ENCODE data around the gene SOX6. TPM values are rescaled to one million over a fixed set of nuclear protein-coding genes. Genes with fewer than 3 reads are reported as not detected.
A peak's percentile ranks its signal among the peaks of the same experiment; 100 is the strongest.

Gene SOX6
- polyA plus RNA-seq, 1 experiment = 6.0 TPM

GRCh38 chr11:16296273-16296672 is 60.1 kb downstream of the SOX6 start:
- Histone ChIP-seq H3K27ac (ENCODE audit: low read depth, low read length) (no peak overlapping the region), H3K9me3 (ENCODE audit: control insufficient read depth, insufficient read depth, low read length) (no peaks in the 10 kb centered on the region), H3K27me3 (ENCODE audit: control insufficient read depth, insufficient read depth, low read length) (no peaks in the 10 kb centered on the region), H3K4me3 (ENCODE audit: low read depth, low read length) (no peak overlapping the region)
- no peak for TF ChIP-seq CTCF (IDR thresholded peaks at IDR 0.05; ENCODE audit: low read depth, low read length)
- POLR2A ChIA-PET = no interaction called here
- no peak for DNase-seq (ENCODE audit: low read depth, low spot score)
- CTCF ChIA-PET = no interaction called here

GRCh38 chr11:16295592-16295991 is 60.8 kb downstream of the SOX6 start:
- H3K9me3 ChIP-seq (ENCODE audit: control insufficient read depth, insufficient read depth, low read length) = no peaks in the 10 kb centered on the region
- POLR2A ChIA-PET = no interaction called here
- DNase-seq (ENCODE audit: low read depth, low spot score) = no peak
- no peak overlapping the region for H3K27ac ChIP-seq (ENCODE audit: low read depth, low read length)
- no peak overlapping the region for H3K4me3 ChIP-seq (ENCODE audit: low read depth, low read length)
- CTCF ChIA-PET = no interaction called here
- no peaks in the 10 kb centered on the region for H3K27me3 ChIP-seq (ENCODE audit: control insufficient read depth, insufficient read depth, low read length)
- TF ChIP-seq CTCF (IDR thresholded peaks at IDR 0.05; ENCODE audit: low read depth, low read length) = no peak

GRCh38 chr11:16293204-16293681 is 63.1 kb downstream of the SOX6 start:
- no peaks in the 10 kb centered on the region for H3K27me3 ChIP-seq (ENCODE audit: control insufficient read depth, insufficient read depth, low read length)
- CTCF ChIA-PET = no interaction called here
- POLR2A ChIA-PET = no interaction called here
- DNase-seq (ENCODE audit: low read depth, low spot score) = peak; percentile 27
- H3K27ac ChIP-seq (ENCODE audit: low read depth, low read length) = peak overlapping the region; percentile 34
- no peaks in the 10 kb centered on the region for H3K9me3 ChIP-seq (ENCODE audit: control insufficient read depth, insufficient read depth, low read length)
- H3K4me3 ChIP-seq (ENCODE audit: low read depth, low read length) = no peak overlapping the region
- TF ChIP-seq CTCF (IDR thresholded peaks at IDR 0.05; ENCODE audit: low read depth, low read length) = no peak

- DNase-seq (ENCODE audit: low read depth, low spot score) = no peak
- no peak for TF ChIP-seq CTCF (IDR thresholded peaks at IDR 0.05; ENCODE audit: low read depth, low read length)
- H3K27ac ChIP-seq (ENCODE audit: low read depth, low read length) = no peak overlapping the region
- POLR2A ChIA-PET = no interaction called here
- no peaks in the 10 kb centered on the region for H3K9me3 ChIP-seq (ENCODE audit: control insufficient read depth, insufficient read depth, low read length)
- CTCF ChIA-PET = no interaction called here
- H3K27me3 ChIP-seq (ENCODE audit: control insufficient read depth, insufficient read depth, low read length) = no peaks in the 10 kb centered on the region
- no peak overlapping the region for H3K4me3 ChIP-seq (ENCODE audit: low read depth, low read length)
Observed at GRCh38 chr11:16292167-16292859, 64.0 kb downstream of the SOX6 start.

GRCh38 chr11:16291729-16292128 is 64.6 kb downstream of the SOX6 start:
- POLR2A ChIA-PET = no interaction called here
- Histone ChIP-seq H3K27me3 (ENCODE audit: control insufficient read depth, insufficient read depth, low read length) (no peaks in the 10 kb centered on the region), H3K9me3 (ENCODE audit: control insufficient read depth, insufficient read depth, low read length) (no peaks in the 10 kb centered on the region), H3K4me3 (ENCODE audit: low read depth, low read length) (no peak overlapping the region), H3K27ac (ENCODE audit: low read depth, low read length) (no peak overlapping the region)
- no peak for TF ChIP-seq CTCF (IDR thresholded peaks at IDR 0.05; ENCODE audit: low read depth, low read length)
- CTCF ChIA-PET = no interaction called here
- DNase-seq (ENCODE audit: low read depth, low spot score) = no peak

Measured in AG04450 (cell line).